Keratinocyte (primary cell): ENCODE results near the gene SLC25A12. TPM values are rescaled to one million over a fixed set of nuclear protein-coding genes. Genes with fewer than 3 reads are reported as not detected.

ENCODE experiments used
- DNase-seq: peaks from one replicate; pipeline ENCODE4 v3.0.0-alpha.2; 2011; ENCODE audit warnings: low read depth, missing footprints, low spot score
- FAIRE-seq: peaks from 2 replicates; lab custom pipeline; 2011; peaks lifted over from hg19 to GRCh38; lab: Jason Lieb, UNC
- H2AFZ ChIP-seq: 2 replicates; pipeline ENCODE4 v1.6.0; 2012; ENCODE audit warnings: low read length, control low read depth, inconsistent platforms; ENCODE audit not compliant: control insufficient read depth
- H3K27ac ChIP-seq: 2 replicates; pipeline ENCODE4 v1.5.1; 2011; ENCODE audit warnings: low read length; ENCODE audit not compliant: control insufficient read depth, insufficient read depth
- H3K27me3 ChIP-seq: 3 replicates; pipeline ENCODE4 v1.6.0; 2011; ENCODE audit warnings: low read length; ENCODE audit not compliant: control insufficient read depth, insufficient read depth; ENCODE audit errors: extremely low read depth
- H3K36me3 ChIP-seq, 2 experiments: 2 replicates in 1 of 2; 3 replicates in 1 of 2; pipeline ENCODE4 v1.5.1; 2011; ENCODE audit warnings: low read length in 2 of 2, mild to moderate bottlenecking in 1 of 2; ENCODE audit not compliant: control insufficient read depth in 2 of 2, insufficient read depth in 2 of 2; ENCODE audit errors: extremely low read depth in 1 of 2
- H3K4me1 ChIP-seq: 3 replicates; pipeline ENCODE4 v1.5.1; 2011; ENCODE audit warnings: low read length; ENCODE audit not compliant: control insufficient read depth, insufficient read depth; ENCODE audit errors: extremely low read depth
- H3K4me2 ChIP-seq: 3 replicates; pipeline ENCODE4 v1.6.0; 2011; ENCODE audit warnings: low read depth, low read length; ENCODE audit not compliant: control insufficient read depth, insufficient read depth; ENCODE audit errors: extremely low read depth
- H3K4me3 ChIP-seq, 3 experiments: fragments of 200-600 bp in 1 of 3; sonication (generic) in 1 of 3; 2 replicates in 2 of 3; 3 replicates in 1 of 3; pipeline ENCODE4 v1.5.1; 2011 to 2016; ENCODE audit warnings: low read length in 3 of 3, mild to moderate bottlenecking in 3 of 3, control low read depth in 2 of 3, inconsistent platforms in 1 of 3, low read depth in 1 of 3, mixed read lengths in 1 of 3, mixed run types in 1 of 3, moderate library complexity in 1 of 3; ENCODE audit not compliant: control insufficient read depth in 2 of 3, insufficient read depth in 2 of 3; ENCODE audit errors: extremely low read depth in 1 of 3
- H3K79me2 ChIP-seq: 2 replicates; pipeline ENCODE4 v1.6.0; 2012; ENCODE audit warnings: low read length; ENCODE audit not compliant: control insufficient read depth, insufficient read depth
- H3K9ac ChIP-seq: 3 replicates; pipeline ENCODE4 v1.6.0; 2011; ENCODE audit warnings: low read length; ENCODE audit not compliant: control insufficient read depth, insufficient read depth; ENCODE audit errors: extremely low read depth
- H3K9me1 ChIP-seq: 3 replicates; pipeline ENCODE4 v1.6.0; 2011; ENCODE audit warnings: low read length; ENCODE audit not compliant: control insufficient read depth, insufficient read depth; ENCODE audit errors: extremely low read depth
- H3K9me3 ChIP-seq: 2 replicates; pipeline ENCODE4 v1.5.1; 2012; ENCODE audit warnings: low read depth, low read length; ENCODE audit not compliant: control insufficient read depth
- H4K20me1 ChIP-seq: 3 replicates; pipeline ENCODE4 v1.6.0; 2011; ENCODE audit warnings: low read length; ENCODE audit not compliant: control insufficient read depth, insufficient read depth; ENCODE audit errors: extremely low read depth
- CTCF ChIP-seq, 3 experiments: IDR thresholded peaks in 1 of 3; conservative IDR thresholded peaks in 1 of 3; optimal IDR thresholded peaks in 1 of 3; 2 replicates in 2 of 3; 3 replicates in 1 of 3; pipeline versions ENCODE3 to v1.5.1; 2011; ENCODE audit warnings: low read length in 3 of 3, mild to moderate bottlenecking in 3 of 3, moderate library complexity in 2 of 3, control low read depth in 1 of 3, inconsistent platforms in 1 of 3; ENCODE audit not compliant: insufficient read depth in 2 of 3; ENCODE audit errors: extremely low read depth in 1 of 3
- EZH2 ChIP-seq: IDR thresholded peaks from one replicate; pipeline ENCODE4 v1.6.1; 2012; ENCODE audit warnings: inconsistent platforms, mild to moderate bottlenecking, low read length, moderate library complexity
- dilution Hi-C: fragments of 300-500 bp; cut with MboI; formaldehyde crosslinking; loops from one replicate; pipeline ENCODE4 v1.7.0; 2020; ENCODE audit warnings: low sequenced_read_pairs; ENCODE audit not compliant: extremely low pct_ligation_motif_present
- polyA plus RNA-seq, 5 experiments: library from polyadenylated mRNA; depleted of rRNA in 3 of 5; stranded (reverse) in 3 of 5; stranded (forward) in 1 of 5; unstranded in 1 of 5; fragments of >200 nt; gene quantifications; 1 replicate in 1 of 5; 2 replicates in 3 of 5; 3 replicates in 1 of 5; pipeline versions ENCODE4 v1.2.1 to v1.2.3, GENCODE V29; 2011 to 2012; ENCODE audit warnings: missing spikeins in 2 of 5, low read depth in 1 of 5, low replicate concordance in 1 of 5

The SLC25A12 gene
- polyA plus RNA-seq, 1 donor (not counting 4 experiments of a cell fraction or from before 2014, with no cell fraction given), result 27.7 TPM

GRCh38 chr2:171910494-171910893 is 16.4 kb upstream of the SLC25A12 start:
- Histone ChIP-seq H3K79me2 (no peaks in the 10 kb centered on the region), H3K27me3 (no peaks in the 10 kb centered on the region), H4K20me1 (no peaks in the 10 kb centered on the region), H3K4me1 (no peaks in the 10 kb centered on the region), H3K9ac (no peak overlapping the region), H3K4me2 (no peak overlapping the region), H2AFZ (no peak overlapping the region), H3K9me3 (no peaks in the 10 kb centered on the region), H3K27ac (no peak overlapping the region), H3K4me3 (no peak overlapping the region), H3K36me3 (no peaks in the 10 kb centered on the region), H3K9me1 (no peaks in the 10 kb centered on the region)
- FAIRE-seq, result no peak
- dilution Hi-C loops, result no loop called here
- TF ChIP-seq EZH2, result no peak
- TF ChIP-seq CTCF (optimal IDR thresholded peaks at IDR 0.05 in 1 of 3, IDR thresholded peaks at IDR 0.05 in 1 of 3, conservative IDR thresholded peaks at IDR 0.05 in 1 of 3; ENCODE audit: extremely low read depth in 1 of 3, insufficient read depth in 2 of 3, low read length in 3 of 3), result no peak
- no peak for DNase-seq

- Histone ChIP-seq H4K20me1 (no peaks in the 10 kb centered on the region), H3K4me2 (no peak overlapping the region), H3K27me3 (no peaks in the 10 kb centered on the region), H3K27ac (no peak overlapping the region), H3K36me3 (no peaks in the 10 kb centered on the region), H3K4me3 (no peak overlapping the region), H3K79me2 (no peaks in the 10 kb centered on the region), H2AFZ (no peak overlapping the region), H3K9me3 (no peaks in the 10 kb centered on the region), H3K9me1 (no peaks in the 10 kb centered on the region), H3K9ac (no peak overlapping the region), H3K4me1 (no peaks in the 10 kb centered on the region)
- dilution Hi-C loops, result no loop called here
- DNase-seq (no peak), FAIRE-seq (no peak)
- TF ChIP-seq CTCF (optimal IDR thresholded peaks at IDR 0.05 in 1 of 3, IDR thresholded peaks at IDR 0.05 in 1 of 3, conservative IDR thresholded peaks at IDR 0.05 in 1 of 3; ENCODE audit: extremely low read depth in 1 of 3, insufficient read depth in 2 of 3, low read length in 3 of 3) (no peak), EZH2 (no peak)
These were observed 15.2 kb upstream of the SLC25A12 start for GRCh38 chr2:171909266-171909665.
